ENCODE data around the gene CASP6. TPM values are rescaled to one million over a fixed set of nuclear protein-coding genes. Genes with fewer than 3 reads are reported as not detected.

CASP6 gene
- total RNA-seq, 4 donors from 2014 or later, result 10.0 to 18.0 (median 13.7) TPM

GRCh38 chr4:109748114-109748513 lies 44.9 kb upstream of the CASP6 start:
- Histone ChIP-seq H3K27ac (no peak overlapping the region), H3K4me3 (no peak overlapping the region), H3K9me3 (no peaks in the 10 kb centered on the region), H3K36me3 (no peaks in the 10 kb centered on the region), H3K4me1 (no peaks in the 10 kb centered on the region), H3K27me3 (no peaks in the 10 kb centered on the region)
- no peak for DNase-seq (ENCODE audit: low spot score in 2 of 2)
- 91 to 96% methylated on average over 1 of the region's 1 CpG for whole genome bisulfite sequencing, 2 donors
- TF ChIP-seq, protein P1, sequence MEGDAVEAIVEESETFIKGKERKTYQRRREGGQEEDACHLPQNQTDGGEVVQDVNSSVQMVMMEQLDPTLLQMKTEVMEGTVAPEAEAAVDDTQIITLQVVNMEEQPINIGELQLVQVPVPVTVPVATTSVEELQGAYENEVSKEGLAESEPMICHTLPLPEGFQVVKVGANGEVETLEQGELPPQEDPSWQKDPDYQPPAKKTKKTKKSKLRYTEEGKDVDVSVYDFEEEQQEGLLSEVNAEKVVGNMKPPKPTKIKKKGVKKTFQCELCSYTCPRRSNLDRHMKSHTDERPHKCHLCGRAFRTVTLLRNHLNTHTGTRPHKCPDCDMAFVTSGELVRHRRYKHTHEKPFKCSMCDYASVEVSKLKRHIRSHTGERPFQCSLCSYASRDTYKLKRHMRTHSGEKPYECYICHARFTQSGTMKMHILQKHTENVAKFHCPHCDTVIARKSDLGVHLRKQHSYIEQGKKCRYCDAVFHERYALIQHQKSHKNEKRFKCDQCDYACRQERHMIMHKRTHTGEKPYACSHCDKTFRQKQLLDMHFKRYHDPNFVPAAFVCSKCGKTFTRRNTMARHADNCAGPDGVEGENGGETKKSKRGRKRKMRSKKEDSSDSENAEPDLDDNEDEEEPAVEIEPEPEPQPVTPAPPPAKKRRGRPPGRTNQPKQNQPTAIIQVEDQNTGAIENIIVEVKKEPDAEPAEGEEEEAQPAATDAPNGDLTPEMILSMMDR (IDR thresholded peaks at IDR 0.05), result no peak
- no peak for TF ChIP-seq POLR2A (IDR thresholded peaks at IDR 0.05)
- TF ChIP-seq EP300 (IDR thresholded peaks at IDR 0.05), result no peak

- no peak for DNase-seq (ENCODE audit: low spot score in 2 of 2)
- 67 to 71% methylated on average over 2 of the region's 2 CpGs for WGBS, 2 donors
Measured at GRCh38 chr4:109746728-109747127, 43.5 kb upstream of the CASP6 start.

GRCh38 chr4:109745830-109746229 lies 42.6 kb upstream of the CASP6 start:
- H3K9me3 ChIP-seq, result no peaks in the 10 kb centered on the region
- no peak for TF ChIP-seq EP300 (IDR thresholded peaks at IDR 0.05)
- no peak for TF ChIP-seq POLR2A (IDR thresholded peaks at IDR 0.05)
- TF ChIP-seq, protein P1 (IDR thresholded peaks at IDR 0.05), result no peak
- H3K27ac ChIP-seq, result no peak overlapping the region
- no peak overlapping the region for H3K4me3 ChIP-seq
- H3K4me1 ChIP-seq, result no peaks in the 10 kb centered on the region
- peaks cover 0 to 3% (median 0%) of the 10 kb centered on the region in 3 donors for H3K36me3 ChIP-seq
- DNase-seq (ENCODE audit: low spot score in 2 of 2), result no peak
- H3K27me3 ChIP-seq, result no peaks in the 10 kb centered on the region

More at GRCh38 chr4:109746728-109747127, 43.5 kb upstream of the CASP6 start:
- no peak overlapping the region for H3K27ac ChIP-seq
- no peaks in the 10 kb centered on the region for H3K27me3 ChIP-seq
- H3K9me3 ChIP-seq, result no peaks in the 10 kb centered on the region
- no peak overlapping the region for H3K4me3 ChIP-seq
- H3K4me1 ChIP-seq, result no peaks in the 10 kb centered on the region
- TF ChIP-seq, protein P1 (IDR thresholded peaks at IDR 0.05), result no peak
- no peak for TF ChIP-seq POLR2A (IDR thresholded peaks at IDR 0.05)
- TF ChIP-seq EP300 (IDR thresholded peaks at IDR 0.05), result no peak
- H3K36me3 ChIP-seq, result no peaks in the 10 kb centered on the region

GRCh38 chr4:109739547-109739946 lies 36.3 kb upstream of the CASP6 start:
- Histone ChIP-seq H3K4me3 (no peak overlapping the region), H3K36me3 (peaks cover 0 to 3% (median 0%) of the 10 kb centered on the region in 3 donors), H3K27me3 (no peaks in the 10 kb centered on the region), H3K9me3 (no peaks in the 10 kb centered on the region), H3K27ac (no peak overlapping the region), H3K4me1 (no peaks in the 10 kb centered on the region)
- TF ChIP-seq POLR2A (IDR thresholded peaks at IDR 0.05), result no peak
- no peak for TF ChIP-seq EP300 (IDR thresholded peaks at IDR 0.05)
- TF ChIP-seq, protein P1 (IDR thresholded peaks at IDR 0.05), result no peak
- 82 to 83% methylated on average over 3 of the region's 3 CpGs for WGBS, 2 donors
- DNase-seq (ENCODE audit: low spot score in 2 of 2), result no peak

DNA sequence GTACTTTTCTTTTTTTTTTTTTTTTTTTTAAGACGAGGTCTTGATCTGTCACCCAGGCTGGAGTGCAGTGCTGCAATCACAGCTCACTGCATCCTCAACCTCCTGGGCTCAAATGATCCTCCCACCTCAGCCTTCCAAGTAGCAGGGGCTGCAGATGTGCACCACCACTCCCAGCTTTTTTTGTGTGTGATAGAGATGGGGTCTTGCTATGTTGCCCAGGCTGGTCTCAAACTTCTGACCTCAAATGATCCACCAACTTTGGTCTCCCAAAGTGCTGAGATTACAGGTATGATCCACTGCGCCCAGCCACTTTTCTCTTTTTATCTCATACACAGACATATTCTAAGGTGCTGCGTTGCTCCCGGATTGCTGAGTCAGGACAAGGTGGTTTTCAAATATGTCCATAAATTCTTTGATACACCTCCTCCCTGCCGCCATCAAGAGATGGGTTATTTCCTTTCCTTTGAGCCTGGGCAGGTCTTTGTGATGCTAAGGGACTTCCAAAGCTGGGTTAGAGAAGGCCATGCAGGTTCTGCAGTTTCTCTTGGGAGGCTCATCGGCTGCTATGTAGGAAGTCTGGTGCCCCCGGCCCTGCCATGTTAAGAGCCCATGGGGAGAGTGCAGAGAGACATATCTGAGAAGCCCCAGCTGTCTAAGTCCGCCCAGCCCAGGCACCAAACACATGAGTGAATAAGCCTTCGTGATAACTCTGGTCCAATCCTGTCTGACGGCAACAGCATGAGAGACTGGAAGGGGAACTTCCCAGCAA lies 35.0 kb upstream of the CASP6 start:
- 88% methylated on average over 10 of the region's 10 CpGs for WGBS, 2 donors
- H3K4me3 ChIP-seq, result no peak overlapping the region
- H3K9me3 ChIP-seq, result no peaks in the 10 kb centered on the region
- no peak overlapping the region for H3K27ac ChIP-seq
- H3K36me3 ChIP-seq, result peaks cover 0 to 3% (median 0%) of the 10 kb centered on the region in 3 donors
- TF ChIP-seq EP300 (IDR thresholded peaks at IDR 0.05) (no peak), POLR2A (IDR thresholded peaks at IDR 0.05) (no peak)
- TF ChIP-seq, protein P1 (IDR thresholded peaks at IDR 0.05), result no peak
- no peaks in the 10 kb centered on the region for H3K4me1 ChIP-seq
- no peak for DNase-seq (ENCODE audit: low spot score in 2 of 2)
- no peaks in the 10 kb centered on the region for H3K27me3 ChIP-seq
